Panc1 (cell line): ENCODE data around the gene GGT5. TPM values are rescaled to one million over a fixed set of nuclear protein-coding genes. Genes with fewer than 3 reads are reported as not detected.

Experiments used
- ATAC-seq: fragments of 200-7000 bp; cut with Tn5 transposase; 2 replicates; pipeline ENCODE4 v1.9.1; 2020; ENCODE audit warnings: mild to moderate bottlenecking, moderate library complexity
- BruUV-seq: library from RNA; stranded (reverse); fragments of 400-500 nt; replicated peaks from 2 replicates; lab custom pipeline; 2021; lab: Mats Ljungman, UMichigan
- CTCF ChIA-PET: fragments of 300-600 bp; sonication (Branson Sonifier 250); formaldehyde crosslinking; loops from one replicate; lab custom pipeline; 2022; ENCODE audit warnings: antibody characterized with exemption; lab: Charles Lee
- POLR2A ChIA-PET: fragments of 300-600 bp; sonication (Branson Sonifier 250); formaldehyde crosslinking; loops from one replicate; lab custom pipeline; 2022; ENCODE audit warnings: antibody characterized with exemption; lab: Charles Lee
- DNase-seq: peaks from one replicate; pipeline ENCODE4 v3.0.0-alpha.2; 2010; ENCODE audit warnings: low read depth, low spot score
- H3K27ac ChIP-seq: 2 replicates; pipeline ENCODE4 v1.5.1; 2011; ENCODE audit warnings: mild to moderate bottlenecking, low read length, inconsistent platforms
- H3K27me3 ChIP-seq: fragments of 200-500 bp; sonication (Bioruptor generic); 2 replicates; pipeline ENCODE4 v1.6.0; 2014; ENCODE audit warnings: low read length, inconsistent platforms; ENCODE audit not compliant: control insufficient read depth, insufficient read depth
- H3K36me3 ChIP-seq: fragments of 200-500 bp; sonication (Bioruptor generic); 2 replicates; pipeline ENCODE4 v1.5.1; 2014; ENCODE audit warnings: inconsistent platforms, mild to moderate bottlenecking, low read length, moderate library complexity; ENCODE audit not compliant: control insufficient read depth, insufficient read depth
- H3K4me1 ChIP-seq: 2 replicates; pipeline ENCODE4 v1.5.1; 2011; ENCODE audit warnings: inconsistent platforms, mild to moderate bottlenecking, low read length, moderate library complexity; ENCODE audit not compliant: control insufficient read depth, insufficient read depth
- H3K4me3 ChIP-seq, 2 experiments: 2 replicates each; pipeline ENCODE4 v1.5.1; 2011 to 2012; ENCODE audit warnings: low read depth in 2 of 2, low read length in 2 of 2, mild to moderate bottlenecking in 2 of 2, inconsistent platforms in 1 of 2, moderate library complexity in 1 of 2
- H3K9me3 ChIP-seq: fragments of 200-500 bp; sonication (Bioruptor generic); 2 replicates; pipeline ENCODE4 v1.5.1; 2014; ENCODE audit warnings: low read depth, mild to moderate bottlenecking, inconsistent platforms, low read length, moderate library complexity; ENCODE audit not compliant: control insufficient read depth, insufficient read depth
- CTCF ChIP-seq: fragments of 450-650 bp; IDR thresholded peaks from 2 replicates; pipeline ENCODE4 v1.5.1; 2017; ENCODE audit warnings: mild to moderate bottlenecking
- POLR2AphosphoS5 ChIP-seq: IDR thresholded peaks from 2 replicates; pipeline ENCODE4 v1.6.1; 2012; ENCODE audit warnings: mild to moderate bottlenecking, low read depth, low read length, moderate library complexity
- REST ChIP-seq, 2 experiments: IDR thresholded peaks; 2 replicates each; pipeline ENCODE4 v1.6.1; 2011 to 2012; ENCODE audit warnings: low read depth in 2 of 2, control low read depth in 1 of 2, low read length in 1 of 2, mild to moderate bottlenecking in 1 of 2, moderate library complexity in 1 of 2; ENCODE audit not compliant: insufficient read depth in 1 of 2
- SIN3A ChIP-seq: IDR thresholded peaks from 2 replicates; pipeline ENCODE4 v1.6.1; 2012; ENCODE audit warnings: low read depth, mild to moderate bottlenecking, low read length, moderate library complexity, borderline replicate concordance; ENCODE audit not compliant: insufficient read depth
- TCF7L2 ChIP-seq: IDR thresholded peaks from 2 replicates; pipeline ENCODE4 v1.6.1; 2011; ENCODE audit warnings: mild to moderate bottlenecking, low read depth, low read length, inconsistent platforms
- in situ Hi-C: cut with HindIII; loops from 2 replicates; pipeline ENCODE4 v1.10.0; 2016; ENCODE audit warnings: low sequenced_read_pairs, low pct_unique_long_range_greater_than_20kb
- intact Hi-C: fragments of 100-400 bp; cut with micrococcal nuclease; formaldehyde crosslinking; loops from one replicate; pipeline ENCODE4 v1.10.0; 2022; ENCODE audit not compliant: unreplicated experiment
- total RNA-seq: library from RNA; stranded (reverse); gene quantifications from one replicate; pipeline ENCODE4 v1.2.1, GENCODE V29; 2021; ENCODE audit not compliant: unreplicated experiment

GGT5 gene
- total RNA-seq, 1 experiment from 2014 or later = 3.6 TPM

GRCh38 chr22:24290459-24290858 is 45.6 kb upstream of the GGT5 start:
- Histone ChIP-seq H3K9me3 (no peaks in the 10 kb centered on the region), H3K36me3 (no peaks in the 10 kb centered on the region), H3K27me3 (no peaks in the 10 kb centered on the region), H3K4me1 (peaks cover 23% of the 10 kb centered on the region), H3K27ac (no peak overlapping the region), H3K4me3 (no peak overlapping the region)
- CTCF ChIA-PET = no interaction called here
- BruUV-seq = no TSS peak
- ATAC-seq = no peak
- no peak for TF ChIP-seq POLR2AphosphoS5
- no peak for TF ChIP-seq TCF7L2
- TF ChIP-seq CTCF = no peak
- no peak for TF ChIP-seq REST (IDR thresholded peaks at IDR 0.05; ENCODE audit: insufficient read depth in 1 of 2, low read depth in 2 of 2, low read length in 1 of 2)
- no peak for TF ChIP-seq SIN3A
- DNase-seq = no peak
- in situ Hi-C loops (no loop called here), intact Hi-C loops (no loop called here)
- POLR2A ChIA-PET = no interaction called here

GRCh38 chr22:24289741-24290163 is 44.9 kb upstream of the GGT5 start:
- no peak for TF ChIP-seq POLR2AphosphoS5
- in situ Hi-C loops = no loop called here
- no TSS peak for BruUV-seq
- intact Hi-C loops = no loop called here
- ATAC-seq (peak; percentile 59), DNase-seq (no peak)
- H3K4me1 ChIP-seq = peaks cover 23% of the 10 kb centered on the region
- H3K27me3 ChIP-seq = no peaks in the 10 kb centered on the region
- H3K27ac ChIP-seq = peak overlapping the region; percentile 14
- no peaks in the 10 kb centered on the region for H3K36me3 ChIP-seq
- ChIA-PET POLR2A (no interaction called here), CTCF (no interaction called here)
- no peaks in the 10 kb centered on the region for H3K9me3 ChIP-seq
- H3K4me3 ChIP-seq = no peak overlapping the region

GRCh38 chr22:24289114-24289513 is 44.2 kb upstream of the GGT5 start:
- Histone ChIP-seq H3K9me3 (no peaks in the 10 kb centered on the region), H3K27ac (peak overlapping the region; percentile 14), H3K4me3 (no peak overlapping the region), H3K27me3 (no peaks in the 10 kb centered on the region), H3K36me3 (no peaks in the 10 kb centered on the region), H3K4me1 (peaks cover 23% of the 10 kb centered on the region)
- CTCF ChIA-PET = no interaction called here
- in situ Hi-C loops (no loop called here), intact Hi-C loops (no loop called here)
- ATAC-seq (no peak), DNase-seq (no peak)
- TF ChIP-seq CTCF (no peak), POLR2AphosphoS5 (no peak), TCF7L2 (no peak), SIN3A (no peak), REST (IDR thresholded peaks at IDR 0.05; ENCODE audit: insufficient read depth in 1 of 2, low read depth in 2 of 2, low read length in 1 of 2) (no peak)
- no TSS peak for BruUV-seq
- POLR2A ChIA-PET = interaction anchor here (0.6 kb wide), 1 partner anchor 271 kb away, joined by 3 read pairs; no protein-coding TSS in a partner anchor
